Activated CD8-positive, alpha-beta memory T cell treated with anti-CD3 and anti-CD28 coated beads for 48 hours (primary cell): Measurements from ENCODE around the gene TMC8.

ENCODE experiments used
- DNase-seq, 3 experiments: peaks; one replicate each; pipeline ENCODE4 v3.0.0-alpha.2; 2020; ENCODE audit warnings: low read depth in 2 of 3, low spot score in 2 of 3

The TMC8 gene

DNA sequence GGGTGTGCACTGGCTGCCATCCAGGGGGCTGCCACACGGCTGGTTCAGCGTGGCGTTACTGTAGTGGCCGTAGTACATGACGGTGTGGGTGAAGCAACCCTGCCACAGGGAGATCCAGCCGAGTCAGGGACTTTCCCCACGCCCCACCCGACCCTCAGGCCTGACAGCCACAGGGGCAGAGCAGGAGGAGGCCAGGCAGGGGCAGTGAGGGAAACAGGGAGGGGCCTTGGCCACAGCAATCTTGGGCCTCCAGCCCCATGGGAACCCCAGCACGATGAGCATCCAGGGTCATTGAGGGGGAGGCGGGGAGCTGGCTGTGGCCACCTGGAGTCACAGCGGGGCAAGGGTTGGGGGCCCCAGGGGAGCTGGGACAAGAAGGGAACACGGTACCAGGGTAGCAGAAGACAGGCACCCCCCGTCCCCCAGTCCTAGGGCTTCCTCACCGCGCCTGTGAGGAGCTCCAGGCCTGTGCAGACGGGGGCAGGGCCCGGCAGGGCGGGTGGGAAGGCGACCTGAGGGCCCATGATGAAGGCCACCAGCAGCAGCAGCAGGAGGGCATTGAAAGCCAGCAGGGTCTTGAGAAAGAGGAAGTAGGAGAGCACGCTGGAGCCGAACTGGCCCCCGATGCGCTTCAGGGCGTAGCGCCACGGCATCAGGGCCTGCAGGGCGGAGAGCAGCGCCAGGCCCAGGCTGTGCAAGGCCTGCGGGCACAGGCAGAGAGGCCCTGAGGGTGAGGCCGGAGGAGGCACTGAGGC is 6.3 kb upstream of the TMC8 start:
- no peak for DNase-seq

DNA sequence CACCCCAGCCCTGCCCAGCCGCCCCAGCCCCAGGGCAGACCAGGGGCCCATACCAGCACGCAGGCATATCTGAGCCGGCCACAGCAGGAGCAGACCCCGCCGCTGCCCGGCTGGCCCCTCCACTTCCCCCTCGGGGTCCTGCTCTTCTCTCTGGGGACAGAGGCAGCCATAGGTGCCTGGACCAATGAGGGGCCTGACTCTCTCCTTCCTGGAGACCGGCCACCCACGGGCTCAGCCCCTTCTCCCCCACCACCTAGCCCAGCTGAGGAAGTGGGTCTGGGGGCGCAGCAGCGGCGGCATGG is 5.8 kb upstream of the TMC8 start:
- no peak for DNase-seq

DNA sequence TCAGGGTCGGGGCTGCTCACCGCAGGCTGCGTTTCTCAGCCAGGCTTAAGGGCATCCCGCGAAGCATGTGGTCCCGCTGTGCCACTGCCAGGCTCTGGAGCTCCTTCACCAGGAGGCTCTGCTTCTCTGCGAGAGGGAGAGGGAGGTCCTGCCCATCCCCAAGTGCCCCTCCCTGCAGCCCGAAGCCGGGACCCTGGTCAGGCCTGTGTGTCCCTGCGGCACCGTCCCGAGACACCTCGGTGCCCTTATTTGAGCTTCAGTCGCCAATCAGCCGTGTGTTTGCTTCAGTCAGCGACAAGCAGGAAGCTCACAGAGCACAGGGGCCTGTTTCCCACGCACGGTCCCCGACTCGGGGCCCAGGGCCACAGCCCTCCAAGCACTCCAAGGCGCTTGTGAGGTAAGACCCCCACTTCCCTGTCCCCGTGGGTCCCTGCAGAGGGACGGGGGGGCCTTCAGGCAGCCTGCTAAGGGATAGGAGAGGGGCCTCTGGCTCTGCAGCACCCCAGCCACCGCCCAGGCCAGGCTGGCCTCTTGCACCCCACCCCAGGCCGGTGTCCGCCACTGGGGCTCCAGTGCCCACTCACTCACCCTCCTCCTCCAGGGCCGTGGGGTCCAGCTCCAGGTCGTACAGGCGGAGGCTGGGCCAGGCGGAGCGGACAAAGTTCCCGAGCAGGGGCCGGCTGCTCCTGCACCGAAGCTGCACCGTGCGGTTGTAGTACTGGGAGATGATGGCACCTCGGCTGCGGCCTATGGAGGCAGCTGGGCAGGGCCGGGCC is 5.2 kb upstream of the TMC8 start:
- DNase-seq: no peak

DNA sequence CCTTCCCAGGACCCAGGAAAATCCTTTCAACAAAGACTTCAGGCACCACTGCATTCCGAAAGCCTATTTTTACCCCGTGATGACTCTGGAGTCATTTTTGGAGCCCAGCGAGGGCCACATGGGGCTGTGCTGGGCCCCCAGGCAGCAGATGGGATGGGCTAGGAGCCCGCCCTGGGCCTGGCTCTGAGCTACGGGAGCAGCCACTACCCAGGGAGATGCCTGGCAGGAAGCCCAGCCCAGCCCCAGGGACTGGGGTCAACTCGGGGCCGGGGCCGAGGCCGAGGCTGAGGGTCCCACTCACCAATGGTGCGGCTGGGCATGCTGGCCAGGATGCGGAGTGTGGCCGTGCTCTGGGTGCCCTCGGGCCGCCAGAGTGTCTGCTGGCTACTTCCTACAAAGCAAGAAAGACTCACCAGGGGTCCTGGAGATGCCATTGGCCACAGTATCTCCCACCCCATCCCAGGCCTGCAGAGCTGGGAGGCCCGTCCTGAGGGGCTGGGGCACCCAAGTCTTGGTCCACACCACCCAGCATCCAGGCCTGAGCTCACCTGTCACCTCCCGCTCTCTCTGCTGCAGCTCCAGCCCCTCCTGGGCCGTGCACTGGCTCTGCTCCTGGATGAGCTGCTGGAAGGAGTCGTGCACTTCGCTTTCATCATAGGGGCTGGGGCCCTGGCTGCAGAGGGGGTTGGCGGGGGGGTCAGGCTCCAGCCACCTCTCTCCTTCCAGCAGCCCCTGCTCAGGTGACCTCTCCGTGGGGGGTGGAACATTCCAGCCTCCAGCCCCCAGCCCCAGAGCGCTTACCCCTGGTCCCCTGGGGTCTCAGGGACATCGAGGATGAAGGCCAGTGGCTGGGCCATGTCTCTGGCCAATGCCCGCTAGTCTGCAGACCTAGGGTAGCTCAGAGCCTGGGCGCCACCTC is 4.3 kb upstream of the TMC8 start:
- no peak for DNase-seq

DNA sequence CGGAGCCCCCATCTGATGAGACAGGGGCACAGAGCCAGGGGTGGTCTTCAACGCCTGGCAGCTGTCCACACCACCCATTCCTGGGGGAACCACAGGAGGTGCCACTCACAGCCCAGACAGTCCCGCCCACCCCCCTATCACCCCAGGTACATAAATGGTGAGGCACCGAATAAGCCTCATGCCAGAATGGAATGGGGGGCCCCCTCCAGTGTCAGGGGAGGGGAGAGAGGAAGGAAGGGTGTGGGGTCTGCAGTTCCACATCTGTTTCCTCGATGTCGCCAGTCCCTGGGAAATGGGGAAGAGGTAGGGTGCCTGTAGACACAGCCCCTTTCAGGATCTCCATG is 3.7 kb upstream of the TMC8 start:
- no peak for DNase-seq

DNA sequence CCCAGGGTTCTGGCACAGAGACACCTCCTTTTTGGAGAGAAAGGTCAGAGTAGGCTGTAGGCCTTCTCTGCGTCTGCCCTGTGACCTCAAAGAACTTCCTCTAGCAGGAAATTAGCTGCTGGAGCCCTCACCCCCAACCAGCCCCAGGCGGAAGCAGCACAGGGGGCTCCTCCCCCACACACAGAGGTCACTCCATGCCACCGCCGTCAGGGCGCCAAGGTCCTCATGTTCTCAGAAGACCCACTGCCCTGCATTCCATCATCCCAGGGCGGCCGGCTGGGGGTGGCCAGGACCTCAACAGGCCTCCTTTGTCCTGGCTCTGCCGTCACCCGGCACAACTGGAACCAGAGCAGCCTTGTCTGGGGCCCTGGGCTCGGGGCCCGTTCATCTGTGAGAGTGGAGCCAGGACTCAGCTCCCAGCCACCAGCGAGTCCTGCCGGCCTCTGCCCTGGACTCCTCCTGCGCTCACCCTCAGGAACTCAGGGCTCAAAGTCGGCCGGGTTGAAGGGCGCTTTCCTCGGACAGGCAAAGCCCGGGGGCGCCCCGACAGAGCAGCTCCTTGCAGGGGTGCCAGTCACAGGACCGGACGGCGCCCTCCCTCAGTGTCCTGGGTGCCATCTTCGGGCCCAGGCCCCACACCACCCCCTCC is 3.2 kb upstream of the TMC8 start:
- no peak for DNase-seq

DNA sequence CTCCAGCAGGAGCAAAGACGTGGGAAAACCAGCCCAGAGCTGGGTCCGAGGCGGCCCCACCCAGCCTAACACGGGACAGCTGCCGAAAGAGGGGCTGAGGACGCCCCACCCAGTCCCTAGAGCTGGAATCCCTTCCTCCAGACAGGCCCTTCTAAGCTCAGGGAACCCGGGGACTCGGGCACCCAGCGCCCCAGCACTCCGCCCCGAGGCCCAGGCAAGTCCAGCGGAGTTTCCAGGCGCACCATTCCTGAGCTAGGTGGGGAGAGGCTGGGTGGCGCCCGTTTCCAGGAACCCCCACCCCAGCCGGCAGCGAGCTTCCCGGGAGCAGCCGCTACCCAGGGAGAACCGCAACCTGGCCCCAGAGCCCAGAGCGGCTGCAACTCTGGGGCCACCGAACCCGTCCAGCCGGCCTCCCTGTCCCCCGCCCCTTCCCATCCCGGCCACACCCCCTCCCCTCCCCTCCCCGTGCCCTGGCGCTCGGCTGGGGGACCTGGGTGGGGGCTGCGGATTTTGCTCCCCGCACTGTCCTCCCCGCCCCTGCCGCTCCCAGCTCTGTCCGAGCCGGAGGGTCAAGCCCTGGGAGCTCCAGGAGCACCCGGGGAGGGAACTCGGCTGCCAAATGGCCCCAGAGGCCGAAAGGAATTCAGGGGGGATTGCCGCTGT is 2.6 kb upstream of the TMC8 start:
- DNase-seq: no peak

DNA sequence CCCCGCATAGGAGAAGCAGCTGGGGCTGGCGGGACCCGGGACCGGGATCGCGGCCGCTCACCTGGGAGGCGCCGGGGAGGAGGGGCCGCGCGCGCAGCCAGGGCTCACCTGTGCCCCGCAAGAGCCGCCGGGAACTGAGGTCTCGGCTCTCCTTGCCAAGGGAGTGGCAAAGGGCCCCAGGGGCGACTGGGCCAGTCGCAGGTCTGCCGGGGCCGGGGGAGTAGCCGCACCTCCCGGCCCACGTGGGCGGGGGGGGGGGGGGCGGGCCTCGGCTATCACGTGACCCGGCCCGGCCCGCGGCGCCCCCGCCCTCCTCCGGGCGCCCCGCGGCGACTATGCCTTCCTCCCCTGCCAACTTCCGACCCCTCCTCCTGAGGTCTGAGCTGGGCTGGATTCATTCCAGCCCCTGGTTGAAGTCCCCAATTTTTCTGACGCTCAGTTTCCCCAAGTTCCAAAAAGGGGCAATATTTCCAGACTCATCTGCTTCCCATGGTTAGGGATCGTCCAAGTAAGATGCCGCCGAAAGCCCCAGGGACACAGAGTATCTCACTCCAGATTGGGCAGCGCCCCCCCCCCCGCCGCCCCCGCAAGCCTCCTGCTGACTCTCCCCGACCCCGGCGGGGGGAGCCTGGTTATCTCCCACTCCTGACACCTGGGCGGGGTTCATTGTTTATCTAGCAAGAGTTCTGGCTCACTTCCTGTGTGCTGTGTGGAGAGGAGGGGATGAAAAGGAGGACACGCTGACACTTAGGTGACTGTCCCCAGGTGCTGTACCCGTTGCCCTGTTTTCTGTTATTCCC is 1.8 kb upstream of the TMC8 start, which contains the start of gene TMC6:
Gene TMC6, minus strand, starts transcription at position 205 of the 800 bp plus-strand sequence. CDS start 1,923 bp downstream, outside the sequence.
- DNase-seq: no peak

DNA sequence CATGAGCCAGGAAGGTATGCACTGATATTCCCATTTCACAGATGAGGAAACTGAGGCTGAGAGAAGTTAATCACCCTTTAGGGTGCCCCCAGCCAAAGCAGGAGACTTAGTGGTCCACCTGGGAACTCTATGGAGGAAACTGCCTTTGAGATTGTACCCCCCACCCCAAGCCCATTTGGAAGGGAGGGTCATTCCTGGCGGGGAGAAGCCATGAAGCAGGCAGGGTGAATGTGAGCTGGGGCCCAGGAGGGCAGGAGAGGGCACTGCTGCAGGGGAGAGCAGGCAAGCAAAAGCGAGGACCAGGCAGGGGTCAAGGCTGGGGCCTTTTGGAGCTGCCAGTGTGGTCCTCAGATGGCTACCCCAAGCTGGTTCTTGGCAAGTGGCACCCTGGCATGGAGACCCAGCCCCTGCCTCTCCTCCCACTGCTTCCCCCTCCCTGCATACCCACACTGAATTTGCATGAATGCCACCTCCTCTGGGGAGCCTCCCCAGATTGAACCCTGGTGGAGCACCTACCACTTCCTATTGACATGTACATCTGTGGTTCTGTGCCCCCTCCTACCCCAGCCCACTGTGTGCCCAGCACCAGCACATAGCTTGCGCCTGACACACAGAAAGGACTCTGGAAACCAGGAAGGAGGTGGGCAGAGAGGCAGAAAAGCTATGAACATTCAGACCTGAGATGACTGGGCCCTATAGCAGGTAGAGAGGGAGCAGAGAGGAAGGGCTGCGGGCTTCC is 1.1 kb upstream of the TMC8 start:
- DNase-seq: no peak

DNA sequence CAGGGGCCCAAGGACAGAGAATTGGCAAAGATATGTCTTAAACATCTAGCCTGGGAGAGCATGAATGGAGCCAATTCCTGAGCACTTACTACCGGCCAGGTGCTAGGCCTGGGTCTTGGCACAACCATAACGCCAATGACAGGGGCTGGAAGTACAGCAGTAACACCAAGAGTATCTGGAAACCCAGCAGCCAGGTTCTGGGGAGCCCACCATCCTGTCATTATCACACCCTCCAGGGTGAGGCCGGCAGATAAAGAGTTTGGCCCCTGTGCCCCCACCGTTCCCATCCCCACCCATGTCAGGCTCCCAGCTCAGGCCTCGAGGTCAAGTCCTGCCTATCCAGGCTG is 508 bp upstream of the TMC8 start:
- DNase-seq: no peak

DNA sequence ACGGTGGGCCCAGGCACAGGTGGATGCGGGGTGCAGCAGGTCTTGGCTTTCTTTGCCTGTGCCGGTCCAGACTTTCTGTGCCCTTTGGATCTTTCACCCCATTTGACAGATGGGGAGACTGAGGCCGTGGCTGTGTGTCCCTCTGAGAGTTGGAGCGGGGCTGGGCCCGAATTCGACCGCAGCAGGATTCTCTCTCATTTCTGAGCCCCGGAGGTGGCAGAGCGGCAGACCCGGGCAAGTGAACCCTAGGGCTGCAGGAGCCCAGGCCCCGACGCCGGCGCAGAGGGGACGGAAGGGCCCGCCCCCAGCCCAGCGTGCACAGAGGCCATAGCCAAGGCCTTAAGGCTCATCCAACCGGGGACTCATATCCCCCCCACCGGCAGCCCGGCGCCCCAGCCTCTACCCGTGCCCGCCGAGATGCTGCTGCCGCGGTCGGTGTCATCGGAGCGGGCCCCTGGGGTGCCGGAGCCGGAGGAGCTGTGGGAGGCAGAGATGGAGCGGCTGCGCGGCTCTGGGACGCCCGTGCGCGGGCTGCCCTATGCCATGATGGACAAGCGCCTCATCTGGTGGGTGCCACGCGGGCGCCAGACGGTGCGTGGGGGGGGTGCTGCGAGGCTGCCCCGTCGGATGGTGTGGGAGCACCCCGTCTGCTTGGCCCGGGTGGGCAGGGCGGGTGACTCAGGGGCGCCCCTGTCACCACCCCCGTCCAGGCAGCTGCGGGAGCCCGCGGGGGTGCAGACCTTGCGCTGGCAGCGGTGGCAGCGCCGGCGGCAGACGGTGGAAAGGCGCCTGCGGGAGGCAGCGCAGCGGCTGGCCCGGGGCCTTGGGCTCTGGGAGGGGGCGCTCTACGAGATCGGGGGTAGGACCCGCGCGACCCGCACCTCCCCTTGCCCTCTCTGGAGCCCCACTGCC is 857 bp downstream of the TMC8 start:
- DNase-seq: no peak

DNA sequence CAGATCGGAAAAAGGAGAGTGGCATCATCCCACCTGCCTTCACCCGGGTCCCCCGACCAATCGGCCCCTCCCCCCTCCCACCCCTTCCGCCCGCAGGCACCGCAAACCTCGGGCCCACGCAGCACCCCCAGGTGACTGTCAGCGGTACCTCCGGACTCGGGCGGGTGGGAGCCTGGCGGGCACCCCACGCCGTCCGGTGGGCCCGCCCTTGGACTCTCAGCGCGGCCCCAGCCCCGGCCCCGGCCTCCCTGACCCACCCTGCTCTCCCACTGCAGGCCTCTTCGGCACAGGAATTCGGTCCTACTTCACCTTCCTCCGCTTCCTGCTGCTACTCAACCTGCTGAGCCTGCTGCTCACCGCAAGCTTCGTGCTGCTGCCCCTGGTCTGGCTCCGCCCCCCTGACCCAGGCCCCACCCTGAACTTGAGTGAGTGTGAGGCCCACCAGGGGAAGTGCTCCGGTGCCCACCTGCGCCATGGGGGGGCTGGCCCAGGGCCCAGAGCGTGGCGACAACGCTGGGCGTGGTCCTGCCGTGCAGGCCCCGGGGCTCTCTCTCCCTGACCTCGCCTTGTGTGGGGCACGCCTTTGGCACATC is 1.6 kb downstream of the TMC8 start:
- peak in 1 of 3 experiments; percentile 63 for DNase-seq

DNA sequence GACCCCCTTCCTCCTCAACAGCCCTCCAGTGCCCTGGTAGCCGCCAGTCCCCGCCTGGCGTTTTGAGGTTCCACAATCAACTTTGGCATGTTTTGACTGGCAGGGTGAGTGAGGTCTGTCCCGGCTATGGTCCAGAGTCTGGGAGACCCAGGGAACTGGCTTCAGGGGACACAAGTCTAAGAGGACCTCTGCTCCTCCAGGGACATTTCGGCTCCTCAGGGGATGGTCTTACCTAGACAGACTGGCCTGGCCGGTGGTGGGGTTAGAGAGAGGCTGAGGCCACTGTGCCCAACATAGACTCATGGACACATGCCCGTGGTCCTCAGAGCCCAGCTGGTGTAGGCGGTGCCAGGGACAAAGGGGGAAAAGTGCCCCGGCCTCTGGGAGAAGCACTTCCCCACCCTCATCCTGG is 2.2 kb downstream of the TMC8 start:
- no peak for DNase-seq

DNA sequence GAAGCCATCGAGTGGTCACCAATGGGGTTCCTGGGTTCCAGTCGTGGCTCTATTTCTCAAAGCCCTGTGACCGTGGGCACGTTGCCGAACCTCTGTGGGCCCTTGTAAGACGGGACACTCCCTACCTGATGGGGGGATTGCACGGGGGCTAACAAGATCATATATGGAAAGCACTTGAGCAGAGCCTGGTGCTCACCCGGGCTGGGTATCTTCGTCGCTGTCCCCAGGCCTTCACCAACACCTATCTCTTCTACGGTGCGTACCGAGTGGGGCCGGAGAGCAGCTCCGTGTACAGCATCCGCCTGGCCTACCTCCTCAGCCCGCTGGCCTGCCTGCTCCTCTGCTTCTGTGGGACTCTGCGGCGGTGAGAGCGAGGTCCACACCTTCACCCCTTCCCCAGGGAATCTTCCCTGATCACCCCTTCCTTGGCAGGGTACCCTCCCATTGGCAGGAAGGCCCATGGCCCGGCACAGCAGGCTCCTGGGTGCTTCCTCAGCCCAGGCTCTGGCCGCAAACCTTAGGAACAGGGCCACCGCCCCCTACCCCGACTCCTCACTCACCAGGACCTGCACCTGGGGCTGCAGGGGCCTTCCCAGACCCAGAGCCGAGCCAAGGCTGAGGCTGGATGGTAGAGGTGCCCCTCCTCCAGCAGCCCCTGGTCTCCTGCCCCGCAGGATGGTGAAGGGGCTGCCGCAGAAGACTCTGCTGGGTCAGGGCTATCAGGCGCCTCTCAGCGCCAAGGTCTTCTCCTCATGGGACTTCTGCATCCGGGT is 2.8 kb downstream of the TMC8 start:
- DNase-seq: no peak

DNA sequence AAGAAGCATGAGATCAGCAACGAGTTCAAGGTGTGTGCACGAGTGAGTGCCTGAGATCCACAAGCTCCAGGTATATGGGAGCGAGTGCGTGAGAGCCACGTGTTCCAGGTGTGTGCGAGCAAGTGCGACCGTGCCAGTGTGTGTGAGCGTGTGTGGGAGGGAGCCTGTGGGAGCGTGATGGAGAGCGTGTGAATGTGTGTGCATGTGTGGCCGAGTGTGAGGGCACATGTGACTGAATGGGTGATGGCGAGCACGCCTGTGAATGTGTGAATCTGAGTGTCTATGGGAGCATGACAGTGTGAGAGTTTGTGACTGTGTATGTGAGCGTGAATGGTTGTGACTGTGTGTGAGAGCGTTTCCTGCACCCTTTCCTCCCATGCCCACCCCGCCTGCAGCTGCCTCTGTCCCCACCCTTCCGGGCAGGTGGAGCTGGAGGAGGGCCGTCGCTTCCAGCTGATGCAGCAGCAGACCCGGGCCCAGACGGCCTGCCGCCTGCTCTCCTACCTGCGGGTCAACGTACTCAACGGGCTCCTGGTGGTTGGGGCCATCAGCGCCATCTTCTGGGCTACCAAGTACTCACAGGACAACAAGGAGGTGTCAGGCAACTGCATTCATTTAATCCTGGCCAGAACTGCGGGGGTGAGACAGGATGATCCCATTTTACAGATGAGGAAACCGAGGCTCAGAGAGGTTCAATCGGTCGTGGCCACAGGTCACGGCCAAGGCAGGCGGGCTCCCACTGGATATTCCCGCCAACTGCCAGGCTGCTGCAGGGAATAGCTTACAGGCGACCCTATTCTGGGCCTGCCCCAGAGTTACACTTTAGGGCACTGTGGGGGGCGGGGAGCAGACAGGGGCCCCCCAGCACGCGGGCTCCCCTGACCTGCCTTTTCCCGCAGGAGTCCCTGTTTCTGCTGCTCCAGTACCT is 3.7 kb downstream of the TMC8 start:
- DNase-seq: no peak

DNA sequence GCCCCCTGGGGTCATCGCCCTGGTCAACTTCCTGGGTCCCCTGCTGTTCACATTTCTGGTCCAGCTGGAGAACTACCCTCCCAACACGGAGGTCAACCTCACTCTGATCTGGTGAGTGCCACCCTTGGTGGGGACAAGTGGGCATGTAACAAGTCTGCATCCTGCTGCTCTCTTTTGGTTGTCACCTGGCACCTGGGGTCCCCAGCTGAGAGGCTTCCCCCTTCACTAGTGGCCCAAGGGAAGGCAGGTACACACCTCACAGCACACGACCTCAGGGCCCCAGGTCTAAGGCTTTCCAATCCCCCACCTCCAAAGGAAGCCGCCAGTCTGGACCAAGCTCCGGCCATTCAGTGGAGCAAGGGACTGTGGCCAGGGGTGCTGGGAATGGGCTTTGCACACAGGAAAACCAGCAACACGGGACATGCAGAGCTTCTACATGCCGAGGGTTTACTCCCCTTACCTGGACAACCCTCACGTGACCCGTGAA is 4.4 kb downstream of the TMC8 start:
- DNase-seq: no peak
